Naive B cell (primary cell): ENCODE results near the gene ATG101. TPM values are rescaled to one million over a fixed set of nuclear protein-coding genes. Genes with fewer than 3 reads are reported as not detected.

Source experiments
- ATAC-seq, 2 donors: fragments of 150-1000 bp; cut with Tn5 transposase; 2 replicates each; pipeline ENCODE4 v1.10.0; 2021; ENCODE audit warnings: low read depth in 2 of 2, mild to moderate bottlenecking in 2 of 2, moderate library complexity in 2 of 2
- DNase-seq: peaks from one replicate; pipeline ENCODE4 v3.0.0; 2022
- H3K27ac Mint-ChIP-seq, 6 donors: one replicate each; pipeline ENCODE4 v1.8.0; 2020 to 2022; ENCODE audit warnings: mild to moderate bottlenecking in 6 of 6, mixed read lengths in 6 of 6, moderate library complexity in 5 of 6, inconsistent platforms in 2 of 6
- H3K27me3 Mint-ChIP-seq, 3 donors: one replicate each; pipeline ENCODE4 v1.8.0; 2021 to 2022; ENCODE audit warnings: mixed read lengths in 3 of 3, mild to moderate bottlenecking in 1 of 3
- H3K36me3 Mint-ChIP-seq, 2 donors: one replicate each; pipeline ENCODE4 v1.8.0; 2020 to 2022; ENCODE audit warnings: mixed read lengths in 2 of 2, inconsistent platforms in 1 of 2, mild to moderate bottlenecking in 1 of 2
- H3K4me1 Mint-ChIP-seq, 3 donors: one replicate each; pipeline ENCODE4 v1.8.0; 2020 to 2022; ENCODE audit warnings: mixed read lengths in 3 of 3, inconsistent platforms in 1 of 3, mild to moderate bottlenecking in 1 of 3, moderate library complexity in 1 of 3
- H3K4me3 Mint-ChIP-seq, 8 donors: one replicate each; pipeline ENCODE4 v1.8.0; 2020 to 2022; ENCODE audit warnings: mild to moderate bottlenecking in 8 of 8, mixed read lengths in 8 of 8, moderate library complexity in 8 of 8, inconsistent platforms in 2 of 8
- H3K9me3 Mint-ChIP-seq, 7 donors: one replicate each; pipeline ENCODE4 v1.8.0; 2020 to 2022; ENCODE audit warnings: mixed read lengths in 7 of 7, mild to moderate bottlenecking in 5 of 7, inconsistent platforms in 2 of 7, moderate library complexity in 1 of 7
- polyA plus RNA-seq, 6 donors: library from polyadenylated mRNA; unstranded; fragments of 300-500 nt; fragmentation: Illumina TruSeq; gene quantifications; one replicate each; pipeline ENCODE4 v1.2.3, GENCODE V29; 2021; ENCODE audit warnings: low read depth in 6 of 6

Gene ATG101
- polyA plus RNA-seq, 6 donors from 2014 or later = 20.1 to 35.5 (median 24.4) TPM

GRCh38 chr12:52066346-52067080 is 3.3 kb upstream of the ATG101 start:
- Mint-ChIP-seq H3K4me3 (peak overlapping the region in 1 of 8 donors; percentile 11), H3K27ac (no peak overlapping the region), H3K27me3 (peaks cover 0 to 19% (median 8%) of the 10 kb centered on the region in 3 donors), H3K9me3 (no peaks in the 10 kb centered on the region), H3K36me3 (no peaks in the 10 kb centered on the region), H3K4me1 (peaks cover 21 to 23% (median 21%) of the 10 kb centered on the region in 3 donors)
- DNase-seq (no peak), ATAC-seq (no peak)

DNA sequence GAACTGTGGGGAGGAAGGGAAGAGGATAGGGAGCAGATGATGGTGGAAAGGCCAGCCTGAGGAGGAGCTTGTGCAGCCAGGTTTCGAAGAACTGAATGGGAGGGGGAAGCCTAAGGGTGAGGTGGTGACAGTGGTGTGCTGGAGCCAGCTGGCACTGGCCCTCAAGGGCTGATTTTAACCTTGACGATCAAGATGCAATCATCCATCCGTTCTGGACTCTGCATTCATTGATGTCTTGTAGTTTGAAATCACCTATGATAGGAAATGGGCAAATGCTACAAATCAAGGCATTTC is 2.8 kb upstream of the ATG101 start:
- Mint-ChIP-seq H3K4me3 (no peak overlapping the region), H3K27ac (peak overlapping the region in 2 of 6 donors; percentile 33 to 51)

GRCh38 chr12:52070185-52070925 is 577 bp downstream of the ATG101 start:
- Mint-ChIP-seq H3K4me1 (peaks cover 48 to 53% (median 49%) of the 10 kb centered on the region in 3 donors), H3K27me3 (peaks cover 0 to 5% (median 3%) of the 10 kb centered on the region in 3 donors), H3K27ac (peak overlapping the region; percentile 96 to 100 (median 99)), H3K9me3 (no peaks in the 10 kb centered on the region), H3K36me3 (peaks cover 11 to 15% of the 10 kb centered on the region in 2 donors), H3K4me3 (peak overlapping the region; percentile 89 to 99 (median 96))
- peak; percentile 11 to 15 for ATAC-seq
- DNase-seq = no peak

More for the DNA sequence above, 2.8 kb upstream of the ATG101 start:
- Mint-ChIP-seq H3K36me3 (no peaks in the 10 kb centered on the region), H3K4me1 (peaks cover 25 to 26% (median 25%) of the 10 kb centered on the region in 3 donors), H3K27me3 (peaks cover 0 to 19% (median 8%) of the 10 kb centered on the region in 3 donors), H3K9me3 (no peaks in the 10 kb centered on the region)
- DNase-seq = no peak
- ATAC-seq = no peak

DNA sequence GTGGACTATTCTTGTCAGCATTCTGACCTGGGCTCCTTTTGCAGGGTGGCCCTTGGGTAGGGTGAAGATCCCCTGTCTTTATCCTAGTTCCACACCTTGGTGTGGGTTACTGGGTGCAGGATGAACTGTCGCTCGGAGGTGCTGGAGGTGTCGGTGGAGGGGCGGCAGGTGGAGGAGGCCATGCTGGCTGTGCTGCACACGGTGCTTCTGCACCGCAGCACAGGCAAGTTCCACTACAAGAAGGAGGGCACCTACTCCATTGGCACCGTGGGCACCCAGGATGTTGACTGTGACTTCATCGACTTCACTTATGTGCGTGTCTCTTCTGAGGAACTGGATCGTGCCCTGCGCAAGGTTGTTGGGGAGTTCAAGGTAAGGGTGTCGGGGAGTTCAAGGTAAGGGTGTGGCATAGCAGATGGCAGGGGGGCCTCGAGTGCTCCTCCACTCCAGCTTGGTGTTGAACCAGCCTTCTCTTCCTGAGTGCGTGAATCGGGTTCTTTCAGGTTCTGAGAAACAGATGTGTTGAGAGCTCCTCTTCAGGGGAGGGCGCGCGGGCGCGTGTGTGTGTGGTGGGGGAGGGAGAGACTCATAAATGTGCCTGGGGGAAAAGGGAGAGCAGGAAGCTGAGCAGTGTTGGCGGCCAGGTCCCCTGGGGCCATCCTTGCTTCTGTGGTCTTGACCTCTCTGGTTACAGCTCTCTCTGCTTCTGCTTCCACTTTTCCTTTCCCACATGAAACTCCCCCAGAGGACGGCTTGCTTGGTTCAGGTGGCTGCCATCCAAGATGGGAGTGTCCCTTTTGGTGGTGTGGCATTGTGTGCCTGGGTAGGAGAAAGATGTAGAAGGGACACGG is 4.0 kb downstream of the ATG101 start:
- no peaks in the 10 kb centered on the region for H3K27me3 Mint-ChIP-seq
- H3K4me3 Mint-ChIP-seq = peak overlapping the region; percentile 23 to 79 (median 62)
- ATAC-seq = no peak
- H3K27ac Mint-ChIP-seq = peak overlapping the region; percentile 21 to 96 (median 92)
- no peaks in the 10 kb centered on the region for H3K9me3 Mint-ChIP-seq
- DNase-seq = no peak
- H3K36me3 Mint-ChIP-seq = peaks cover 22 to 23% of the 10 kb centered on the region in 2 donors
- peaks cover 50 to 64% (median 59%) of the 10 kb centered on the region in 3 donors for H3K4me1 Mint-ChIP-seq

- peak overlapping the region in 1 of 6 donors; percentile 94 for H3K27ac Mint-ChIP-seq
- no peaks in the 10 kb centered on the region for H3K27me3 Mint-ChIP-seq
- no peaks in the 10 kb centered on the region for H3K9me3 Mint-ChIP-seq
- peaks cover 40 to 55% (median 50%) of the 10 kb centered on the region in 3 donors for H3K4me1 Mint-ChIP-seq
- peaks cover 22 to 23% of the 10 kb centered on the region in 2 donors for H3K36me3 Mint-ChIP-seq
- DNase-seq (no peak), ATAC-seq (no peak)
- H3K4me3 Mint-ChIP-seq = peak overlapping the region in 1 of 8 donors; percentile 65
Observed at GRCh38 chr12:52074971-52075724, 5.4 kb downstream of the ATG101 start.

DNA sequence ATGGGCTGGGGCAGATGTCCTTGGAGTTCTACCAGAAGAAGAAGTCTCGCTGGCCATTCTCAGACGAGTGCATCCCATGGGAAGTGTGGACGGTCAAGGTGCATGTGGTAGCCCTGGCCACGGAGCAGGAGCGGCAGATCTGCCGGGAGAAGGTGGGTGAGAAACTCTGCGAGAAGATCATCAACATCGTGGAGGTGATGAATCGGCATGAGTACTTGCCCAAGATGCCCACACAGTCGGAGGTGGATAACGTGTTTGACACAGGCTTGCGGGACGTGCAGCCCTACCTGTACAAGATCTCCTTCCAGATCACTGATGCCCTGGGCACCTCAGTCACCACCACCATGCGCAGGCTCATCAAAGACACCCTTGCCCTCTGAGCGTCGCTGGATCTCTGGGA is 7.0 kb downstream of the ATG101 start:
- ATAC-seq (no peak), DNase-seq (no peak)
- no peaks in the 10 kb centered on the region for H3K9me3 Mint-ChIP-seq
- H3K4me3 Mint-ChIP-seq = no peak overlapping the region
- H3K36me3 Mint-ChIP-seq = peaks cover 22 to 23% of the 10 kb centered on the region in 2 donors
- peaks cover 38 to 56% (median 54%) of the 10 kb centered on the region in 3 donors for H3K4me1 Mint-ChIP-seq
- H3K27ac Mint-ChIP-seq = peak overlapping the region in 1 of 6 donors; percentile 44
- H3K27me3 Mint-ChIP-seq = no peaks in the 10 kb centered on the region

DNA sequence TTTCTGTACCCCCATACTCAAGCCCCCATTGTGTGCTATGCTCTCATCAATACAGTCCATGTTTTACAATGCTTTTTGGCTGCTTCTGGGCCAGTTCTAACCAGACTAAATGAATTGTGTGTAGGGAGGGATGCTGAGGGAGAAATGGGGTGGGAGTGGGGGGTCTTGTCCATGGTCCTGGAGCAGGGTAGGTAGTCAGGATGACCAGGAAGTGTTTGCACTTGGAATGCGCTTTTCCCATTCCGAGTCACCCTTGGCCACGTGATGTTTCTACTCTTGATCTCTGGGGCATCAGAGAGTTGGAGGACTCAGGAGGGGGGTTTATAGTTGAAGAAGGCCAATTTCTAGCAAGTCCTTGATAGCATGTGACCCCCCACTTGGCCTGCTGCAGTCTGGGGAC is 8.5 kb downstream of the ATG101 start:
- ATAC-seq (no peak), DNase-seq (no peak)
- H3K4me3 Mint-ChIP-seq = peak overlapping the region in 1 of 8 donors; percentile 42
- H3K9me3 Mint-ChIP-seq = no peaks in the 10 kb centered on the region
- peaks cover 17 to 18% of the 10 kb centered on the region in 2 donors for H3K36me3 Mint-ChIP-seq
- peaks cover 39 to 60% (median 57%) of the 10 kb centered on the region in 3 donors for H3K4me1 Mint-ChIP-seq
- no peak overlapping the region for H3K27ac Mint-ChIP-seq
- no peaks in the 10 kb centered on the region for H3K27me3 Mint-ChIP-seq

DNA sequence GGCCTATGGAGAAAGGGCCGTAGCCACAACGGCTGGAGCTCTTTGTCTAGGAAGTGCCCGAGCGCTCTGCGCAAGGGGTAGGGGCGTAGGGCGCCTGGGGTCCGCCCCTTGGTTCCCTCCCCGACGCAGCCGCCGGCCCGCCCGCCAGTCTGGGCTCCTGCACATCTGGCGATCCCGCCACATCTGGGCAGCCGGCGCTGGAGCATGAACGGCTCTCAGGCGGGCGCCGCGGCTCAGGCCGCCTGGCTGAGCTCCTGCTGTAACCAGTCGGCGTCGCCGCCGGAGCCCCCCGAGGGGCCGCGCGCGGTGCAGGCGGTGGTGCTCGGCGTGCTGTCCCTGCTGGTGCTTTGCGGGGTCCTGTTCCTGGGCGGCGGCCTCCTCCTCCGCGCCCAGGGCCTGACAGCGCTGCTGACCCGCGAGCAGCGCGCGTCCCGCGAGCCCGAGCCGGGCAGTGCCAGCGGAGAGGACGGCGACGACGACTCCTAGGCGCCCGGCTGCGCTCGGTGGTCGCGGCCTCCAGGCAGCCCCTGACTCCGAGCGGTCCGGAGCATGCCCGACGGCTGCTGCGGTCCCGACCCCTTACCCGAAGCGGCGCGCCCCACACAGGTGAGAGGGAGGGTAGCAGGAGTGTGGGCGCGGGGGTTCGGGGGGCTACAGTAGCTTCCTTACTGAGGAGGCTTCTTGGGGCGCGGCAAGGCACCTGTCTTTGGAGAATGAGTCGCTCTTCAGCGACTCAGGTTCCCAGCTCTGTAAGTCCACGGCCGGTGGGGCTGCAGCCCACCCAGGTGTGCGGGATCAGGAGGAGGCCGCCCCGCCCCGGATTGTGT is 10.0 kb downstream of the ATG101 start, which contains the start of gene SMIM41:
Gene SMIM41 (plus strand): TSS at position 129 of the 827 bp plus-strand sequence. CDS start 76 bp downstream, at position 205.
- peak within 1 kb of the TSS; percentile 49 to 95 (median 77) for H3K27ac Mint-ChIP-seq
- no peaks in the 10 kb centered on the region for H3K27me3 Mint-ChIP-seq
- H3K4me1 Mint-ChIP-seq = peaks cover 30 to 50% (median 48%) of the 10 kb centered on the region in 3 donors
- DNase-seq (no peak), ATAC-seq (no peak)
- peaks cover 8 to 15% of the 10 kb centered on the region in 2 donors for H3K36me3 Mint-ChIP-seq
- H3K4me3 Mint-ChIP-seq = peak within 1 kb of the TSS in 3 of 8 donors; percentile 44 to 73 (median 69)
- H3K9me3 Mint-ChIP-seq = no peaks in the 10 kb centered on the region

DNA sequence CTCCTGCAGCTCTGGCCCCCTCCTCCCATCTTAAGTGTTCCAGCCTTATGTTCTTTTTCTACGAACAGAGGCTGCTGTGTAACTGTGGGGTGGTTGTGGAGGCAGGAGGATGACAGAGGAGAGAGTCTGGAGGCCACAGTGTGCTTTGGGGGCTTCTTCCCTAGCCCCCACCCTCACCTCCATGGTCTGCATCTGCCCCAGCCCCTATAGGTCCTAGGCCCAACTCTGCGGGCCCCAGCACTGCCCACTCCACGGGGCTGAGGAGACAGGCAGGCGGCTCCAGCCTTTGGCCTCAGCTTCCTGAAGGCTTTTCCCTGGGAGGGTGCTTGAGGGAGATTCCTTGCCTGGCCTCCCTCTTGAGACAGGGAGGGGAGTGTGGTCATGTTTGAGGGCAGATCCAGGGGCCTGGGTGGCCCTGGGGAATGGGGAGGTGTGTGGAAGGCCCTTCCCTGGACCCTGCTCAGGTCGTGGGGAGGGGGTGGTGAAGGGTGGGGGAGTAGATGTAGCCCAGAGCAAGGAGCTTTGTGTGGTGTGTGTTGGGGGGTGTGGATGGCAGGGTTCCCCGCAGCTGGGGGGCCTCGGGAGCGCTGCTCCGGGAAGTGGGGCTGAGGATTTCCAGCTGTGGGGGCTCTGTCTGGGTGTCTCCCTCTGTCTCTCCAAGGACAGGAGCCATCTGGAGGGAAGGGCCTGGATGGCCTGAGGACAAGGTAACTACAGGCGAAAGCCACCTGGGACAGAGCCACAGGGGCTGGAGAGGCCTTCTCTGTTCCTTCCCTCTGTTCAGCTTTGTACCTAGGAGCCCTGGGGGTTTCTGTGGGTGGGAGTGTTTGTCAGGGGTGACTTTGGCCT is 10.8 kb downstream of the ATG101 start:
- Mint-ChIP-seq H3K36me3 (peaks cover 8 to 11% of the 10 kb centered on the region in 2 donors), H3K4me3 (peak overlapping the region in 6 of 8 donors; percentile 55 to 82 (median 80)), H3K9me3 (no peaks in the 10 kb centered on the region), H3K27me3 (no peaks in the 10 kb centered on the region), H3K4me1 (peaks cover 29 to 48% (median 45%) of the 10 kb centered on the region in 3 donors), H3K27ac (peak overlapping the region; percentile 88 to 96 (median 94))
- DNase-seq (no peak), ATAC-seq (peak; percentile 2 to 3)

- no peaks in the 10 kb centered on the region for H3K27me3 Mint-ChIP-seq
- ATAC-seq (peak; percentile 96 to 97), DNase-seq (peak; percentile 91)
- peak overlapping the region in 7 of 8 donors; percentile 55 to 82 (median 80) for H3K4me3 Mint-ChIP-seq
- peaks cover 8 to 11% of the 10 kb centered on the region in 2 donors for H3K36me3 Mint-ChIP-seq
- H3K9me3 Mint-ChIP-seq = no peaks in the 10 kb centered on the region
- peaks cover 29 to 45% (median 44%) of the 10 kb centered on the region in 3 donors for H3K4me1 Mint-ChIP-seq
- peak overlapping the region; percentile 88 to 96 (median 94) for H3K27ac Mint-ChIP-seq
Observed at GRCh38 chr12:52081263-52081733, 11.5 kb downstream of the ATG101 start.
